HepG2 (cell line): ENCODE measurements around the gene ASB16. TPM values are rescaled to one million over a fixed set of nuclear protein-coding genes. Genes with fewer than 3 reads are reported as not detected.

Experiments used
- MXD3 ChIP-seq: IDR thresholded peaks from 2 replicates; pipeline ENCODE4 v1.6.1; 2016; ENCODE audit warnings: mild to moderate bottlenecking, missing biosample characterization, missing genetic modification reagents
- PAXIP1 ChIP-seq: sonication (generic); formaldehyde crosslinking; conservative IDR thresholded peaks from 2 replicates; pipeline ENCODE4 v1.4.0; 2020; ENCODE audit warnings: mild to moderate bottlenecking, missing genetic modification reagents, moderate library complexity
- SAP130 ChIP-seq: IDR thresholded peaks from 2 replicates; pipeline ENCODE4 v1.6.1; 2016; ENCODE audit warnings: low read depth
- ZNF44 ChIP-seq: sonication (generic); formaldehyde crosslinking; IDR thresholded peaks from 2 replicates; pipeline ENCODE4 v1.5.1; 2020; ENCODE audit warnings: mild to moderate bottlenecking, missing genetic modification reagents
- ZNF468 ChIP-seq: sonication (generic); formaldehyde crosslinking; IDR thresholded peaks from 2 replicates; pipeline ENCODE4 v1.8.0; 2022; ENCODE audit warnings: mild to moderate bottlenecking, moderate library complexity, missing genetic modification reagents
- ZNF841 ChIP-seq: sonication (generic); formaldehyde crosslinking; IDR thresholded peaks from 2 replicates; pipeline ENCODE4 v1.8.1; 2023; ENCODE audit warnings: missing genetic modification reagents, borderline replicate concordance
- ZNF878 ChIP-seq: sonication (generic); formaldehyde crosslinking; IDR thresholded peaks from 2 replicates; pipeline ENCODE4 v1.8.1; 2023; ENCODE audit warnings: mild to moderate bottlenecking, missing genetic modification reagents, moderate library complexity
- polyA plus RNA-seq, 8 experiments: library from polyadenylated mRNA; depleted of rRNA in 3 of 8; stranded (reverse) in 7 of 8; unstranded in 1 of 8; fragments of >200 nt; fragmentation: Illumina TruSeq in 4 of 8; extraction: Trizol in 4 of 8; gene quantifications; 2 replicates each; pipeline versions ENCODE4 v1.2.1 to v1.2.3, GENCODE V29; 2011 to 2016; ENCODE audit warnings: low read depth in 4 of 8, missing spikeins in 1 of 8, mixed read lengths in 1 of 8; ENCODE audit not compliant: insufficient read depth in 1 of 8
- total RNA-seq, 5 experiments: library from RNA; depleted of rRNA; stranded (reverse); fragments of >200 nt; fragmentation: Illumina TruSeq; extraction: Trizol; gene quantifications; 2 replicates each; pipeline ENCODE4 v1.2.3, GENCODE V29; 2016; ENCODE audit warnings: low read depth in 1 of 5
- TF ChIP-seq, protein P1 (sequence below), 2 experiments: sonication (generic) in 1 of 2; formaldehyde crosslinking in 1 of 2; IDR thresholded peaks; 2 replicates each; pipeline versions ENCODE4 v1.5.1 to v1.6.1; 2011 to 2020; ENCODE audit warnings: borderline replicate concordance in 1 of 2, low read depth in 1 of 2, low read length in 1 of 2, mild to moderate bottlenecking in 1 of 2, missing genetic modification reagents in 1 of 2, moderate library complexity in 1 of 2
- TF ChIP-seq, protein P2 (sequence below): sonication (generic); formaldehyde crosslinking; IDR thresholded peaks from 2 replicates; pipeline ENCODE4 v1.4.0; 2020; ENCODE audit warnings: mild to moderate bottlenecking, missing genetic modification reagents, borderline replicate concordance
- TF ChIP-seq, protein P3 (sequence below): sonication (generic); formaldehyde crosslinking; IDR thresholded peaks from 2 replicates; pipeline ENCODE4 v1.4.0; 2020; ENCODE audit warnings: missing genetic modification reagents

ASB16 gene
- total and polyA plus RNA-seq, 2 of the 13 experiments (the other 11 are each of a cell fraction or from before 2014, with no cell fraction given) = 0.07 TPM; not detected in 1

- TF ChIP-seq, protein P1, sequence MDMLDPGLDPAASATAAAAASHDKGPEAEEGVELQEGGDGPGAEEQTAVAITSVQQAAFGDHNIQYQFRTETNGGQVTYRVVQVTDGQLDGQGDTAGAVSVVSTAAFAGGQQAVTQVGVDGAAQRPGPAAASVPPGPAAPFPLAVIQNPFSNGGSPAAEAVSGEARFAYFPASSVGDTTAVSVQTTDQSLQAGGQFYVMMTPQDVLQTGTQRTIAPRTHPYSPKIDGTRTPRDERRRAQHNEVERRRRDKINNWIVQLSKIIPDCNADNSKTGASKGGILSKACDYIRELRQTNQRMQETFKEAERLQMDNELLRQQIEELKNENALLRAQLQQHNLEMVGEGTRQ (IDR thresholded peaks at IDR 0.05; ENCODE audit: low read depth, low read length) = peak; percentile 76
- TF ChIP-seq, protein P1 (CRISPR knock-in tag; IDR thresholded peaks at IDR 0.05; ENCODE audit: borderline replicate concordance) = peak; percentile 59; the same call in 1 of the 2 replicates
- no peak for TF ChIP-seq ZNF841 (CRISPR knock-in tag)
- TF ChIP-seq ZNF468 (CRISPR knock-in tag) = peak; percentile 66; the same call in 1 of the 2 replicates
- TF ChIP-seq ZNF878 = no peak; the same call in 1 of the 2 replicates
- TF ChIP-seq, protein P2, sequence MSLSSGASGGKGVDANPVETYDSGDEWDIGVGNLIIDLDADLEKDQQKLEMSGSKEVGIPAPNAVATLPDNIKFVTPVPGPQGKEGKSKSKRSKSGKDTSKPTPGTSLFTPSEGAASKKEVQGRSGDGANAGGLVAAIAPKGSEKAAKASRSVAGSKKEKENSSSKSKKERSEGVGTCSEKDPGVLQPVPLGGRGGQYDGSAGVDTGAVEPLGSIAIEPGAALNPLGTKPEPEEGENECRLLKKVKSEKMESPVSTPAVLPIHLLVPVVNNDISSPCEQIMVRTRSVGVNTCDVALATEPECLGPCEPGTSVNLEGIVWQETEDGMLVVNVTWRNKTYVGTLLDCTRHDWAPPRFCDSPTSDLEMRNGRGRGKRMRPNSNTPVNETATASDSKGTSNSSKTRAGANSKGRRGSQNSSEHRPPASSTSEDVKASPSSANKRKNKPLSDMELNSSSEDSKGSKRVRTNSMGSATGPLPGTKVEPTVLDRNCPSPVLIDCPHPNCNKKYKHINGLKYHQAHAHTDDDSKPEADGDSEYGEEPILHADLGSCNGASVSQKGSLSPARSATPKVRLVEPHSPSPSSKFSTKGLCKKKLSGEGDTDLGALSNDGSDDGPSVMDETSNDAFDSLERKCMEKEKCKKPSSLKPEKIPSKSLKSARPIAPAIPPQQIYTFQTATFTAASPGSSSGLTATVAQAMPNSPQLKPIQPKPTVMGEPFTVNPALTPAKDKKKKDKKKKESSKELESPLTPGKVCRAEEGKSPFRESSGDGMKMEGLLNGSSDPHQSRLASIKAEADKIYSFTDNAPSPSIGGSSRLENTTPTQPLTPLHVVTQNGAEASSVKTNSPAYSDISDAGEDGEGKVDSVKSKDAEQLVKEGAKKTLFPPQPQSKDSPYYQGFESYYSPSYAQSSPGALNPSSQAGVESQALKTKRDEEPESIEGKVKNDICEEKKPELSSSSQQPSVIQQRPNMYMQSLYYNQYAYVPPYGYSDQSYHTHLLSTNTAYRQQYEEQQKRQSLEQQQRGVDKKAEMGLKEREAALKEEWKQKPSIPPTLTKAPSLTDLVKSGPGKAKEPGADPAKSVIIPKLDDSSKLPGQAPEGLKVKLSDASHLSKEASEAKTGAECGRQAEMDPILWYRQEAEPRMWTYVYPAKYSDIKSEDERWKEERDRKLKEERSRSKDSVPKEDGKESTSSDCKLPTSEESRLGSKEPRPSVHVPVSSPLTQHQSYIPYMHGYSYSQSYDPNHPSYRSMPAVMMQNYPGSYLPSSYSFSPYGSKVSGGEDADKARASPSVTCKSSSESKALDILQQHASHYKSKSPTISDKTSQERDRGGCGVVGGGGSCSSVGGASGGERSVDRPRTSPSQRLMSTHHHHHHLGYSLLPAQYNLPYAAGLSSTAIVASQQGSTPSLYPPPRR (CRISPR knock-in tag) = 0 out of 2 replicates have a peak, but pooled peaks have one; percentile 37
- TF ChIP-seq, protein P3, sequence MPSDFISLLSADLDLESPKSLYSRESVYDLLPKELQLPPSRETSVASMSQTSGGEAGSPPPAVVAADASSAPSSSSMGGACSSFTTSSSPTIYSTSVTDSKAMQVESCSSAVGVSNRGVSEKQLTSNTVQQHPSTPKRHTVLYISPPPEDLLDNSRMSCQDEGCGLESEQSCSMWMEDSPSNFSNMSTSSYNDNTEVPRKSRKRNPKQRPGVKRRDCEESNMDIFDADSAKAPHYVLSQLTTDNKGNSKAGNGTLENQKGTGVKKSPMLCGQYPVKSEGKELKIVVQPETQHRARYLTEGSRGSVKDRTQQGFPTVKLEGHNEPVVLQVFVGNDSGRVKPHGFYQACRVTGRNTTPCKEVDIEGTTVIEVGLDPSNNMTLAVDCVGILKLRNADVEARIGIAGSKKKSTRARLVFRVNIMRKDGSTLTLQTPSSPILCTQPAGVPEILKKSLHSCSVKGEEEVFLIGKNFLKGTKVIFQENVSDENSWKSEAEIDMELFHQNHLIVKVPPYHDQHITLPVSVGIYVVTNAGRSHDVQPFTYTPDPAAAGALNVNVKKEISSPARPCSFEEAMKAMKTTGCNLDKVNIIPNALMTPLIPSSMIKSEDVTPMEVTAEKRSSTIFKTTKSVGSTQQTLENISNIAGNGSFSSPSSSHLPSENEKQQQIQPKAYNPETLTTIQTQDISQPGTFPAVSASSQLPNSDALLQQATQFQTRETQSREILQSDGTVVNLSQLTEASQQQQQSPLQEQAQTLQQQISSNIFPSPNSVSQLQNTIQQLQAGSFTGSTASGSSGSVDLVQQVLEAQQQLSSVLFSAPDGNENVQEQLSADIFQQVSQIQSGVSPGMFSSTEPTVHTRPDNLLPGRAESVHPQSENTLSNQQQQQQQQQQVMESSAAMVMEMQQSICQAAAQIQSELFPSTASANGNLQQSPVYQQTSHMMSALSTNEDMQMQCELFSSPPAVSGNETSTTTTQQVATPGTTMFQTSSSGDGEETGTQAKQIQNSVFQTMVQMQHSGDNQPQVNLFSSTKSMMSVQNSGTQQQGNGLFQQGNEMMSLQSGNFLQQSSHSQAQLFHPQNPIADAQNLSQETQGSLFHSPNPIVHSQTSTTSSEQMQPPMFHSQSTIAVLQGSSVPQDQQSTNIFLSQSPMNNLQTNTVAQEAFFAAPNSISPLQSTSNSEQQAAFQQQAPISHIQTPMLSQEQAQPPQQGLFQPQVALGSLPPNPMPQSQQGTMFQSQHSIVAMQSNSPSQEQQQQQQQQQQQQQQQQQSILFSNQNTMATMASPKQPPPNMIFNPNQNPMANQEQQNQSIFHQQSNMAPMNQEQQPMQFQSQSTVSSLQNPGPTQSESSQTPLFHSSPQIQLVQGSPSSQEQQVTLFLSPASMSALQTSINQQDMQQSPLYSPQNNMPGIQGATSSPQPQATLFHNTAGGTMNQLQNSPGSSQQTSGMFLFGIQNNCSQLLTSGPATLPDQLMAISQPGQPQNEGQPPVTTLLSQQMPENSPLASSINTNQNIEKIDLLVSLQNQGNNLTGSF (CRISPR knock-in tag) = no peak
- peak; percentile 92 for TF ChIP-seq SAP130 (CRISPR knock-in tag)
- TF ChIP-seq PAXIP1 (CRISPR knock-in tag) = peak; percentile 65
- peak; percentile 59 for TF ChIP-seq MXD3
- peak; percentile 82 for TF ChIP-seq ZNF44 (CRISPR knock-in tag)
These were observed 47.0 kb upstream of the ASB16 start, which contains the start of gene HDAC5 (continued) for GRCh38 chr17:44123356-44124117.
